ENCODE measurements around the gene NUAK1.

Gene NUAK1

GRCh38 chr12:106108185-106108835 is 30.4 kb downstream of the NUAK1 start:
- DNase-seq: no peak

GRCh38 chr12:106107566-106107965 is 31.2 kb downstream of the NUAK1 start:
- no peak for DNase-seq

GRCh38 chr12:106106892-106107291 is 31.9 kb downstream of the NUAK1 start:
- DNase-seq: no peak

GRCh38 chr12:106106061-106106566 is 32.6 kb downstream of the NUAK1 start:
- no peak for DNase-seq

- no peak for DNase-seq
Observed at GRCh38 chr12:106101803-106102202, 37.0 kb downstream of the NUAK1 start.

- no peak for DNase-seq
Observed at GRCh38 chr12:106098691-106099200, 40.0 kb downstream of the NUAK1 start.

- DNase-seq: no peak
Observed at GRCh38 chr12:106097011-106097410, 41.7 kb downstream of the NUAK1 start.

- no peak for DNase-seq
Observed at GRCh38 chr12:106096376-106096775, 42.4 kb downstream of the NUAK1 start.

GRCh38 chr12:106094304-106094703 is 44.5 kb downstream of the NUAK1 start:
- DNase-seq: no peak

- no peak for DNase-seq
Observed at GRCh38 chr12:106093246-106093645, 45.5 kb downstream of the NUAK1 start.

- DNase-seq: no peak
Observed at GRCh38 chr12:106091446-106091820, 47.3 kb downstream of the NUAK1 start.

- no peak for DNase-seq
Observed at GRCh38 chr12:106090591-106091445, 47.9 kb downstream of the NUAK1 start.

GRCh38 chr12:106089935-106090334 is 48.8 kb downstream of the NUAK1 start:
- no peak for DNase-seq

- DNase-seq: no peak
Observed at GRCh38 chr12:106088811-106089485, 49.8 kb downstream of the NUAK1 start.

- DNase-seq: no peak
Observed at GRCh38 chr12:106088246-106088808, 50.4 kb downstream of the NUAK1 start.

- no peak for DNase-seq
Observed at GRCh38 chr12:106086696-106087095, 52.1 kb downstream of the NUAK1 start.

GRCh38 chr12:106085213-106085612 is 53.5 kb downstream of the NUAK1 start:
- no peak for DNase-seq

- DNase-seq: no peak
Observed at GRCh38 chr12:106084759-106085158, 54.0 kb downstream of the NUAK1 start.

- DNase-seq: no peak
Observed at GRCh38 chr12:106084014-106084671, 54.6 kb downstream of the NUAK1 start.

- no peak for DNase-seq
Observed at GRCh38 chr12:106082216-106083175, 56.3 kb downstream of the NUAK1 start.

- DNase-seq: no peak
Observed at GRCh38 chr12:106081606-106082005, 57.1 kb downstream of the NUAK1 start.

All from activated CD8-positive, alpha-beta memory T cell treated with anti-CD3 and anti-CD28 coated beads for 24 hours (primary cell).